GM12878 (cell line): ENCODE measurements around the gene DENND1A. TPM values are rescaled to one million over a fixed set of nuclear protein-coding genes. Genes with fewer than 3 reads are reported as not detected.

Source experiments
- ATAC-seq: fragments of 200-7000 bp; cut with Tn5 transposase; 3 replicates; pipeline ENCODE4 v1.9.1; 2020; ENCODE audit warnings: mild to moderate bottlenecking, moderate library complexity
- BruUV-seq: library from RNA; stranded (reverse); fragments of 400-500 nt; replicated peaks from 2 replicates; lab custom pipeline; 2021; lab: Mats Ljungman, UMichigan
- CTCF ChIA-PET: fragments of 300-600 bp; sonication (Branson Sonifier 250); formaldehyde crosslinking; extraction: SDS; loops from one replicate; lab custom pipeline; 2021; ENCODE audit warnings: inconsistent platforms; lab: Yijun Ruan, JAX
- POLR2A ChIA-PET: fragments of 350-600 bp; formaldehyde crosslinking; extraction: SDS; loops from one replicate; lab custom pipeline; 2021; ENCODE audit warnings: inconsistent platforms; lab: Charles Lee
- RAD21 ChIA-PET: fragments of 300-600 bp; sonication (Branson Sonifier 250); formaldehyde crosslinking; loops from one replicate; lab custom pipeline; 2023; ENCODE audit warnings: antibody characterized with exemption; ENCODE audit not compliant: unreplicated experiment; lab: Charles Lee
- SMC1A ChIA-PET: fragments of 300-600 bp; sonication (Branson Sonifier 250); formaldehyde crosslinking; loops from one replicate; lab custom pipeline; 2023; ENCODE audit not compliant: unreplicated experiment, uncharacterized antibody; lab: Charles Lee
- DNase-seq: peaks from one replicate; pipeline ENCODE4 v3.0.0-alpha.2; 2011; ENCODE audit warnings: low read depth, low spot score
- FAIRE-seq: peaks from 3 replicates; lab custom pipeline; 2011; peaks lifted over from hg19 to GRCh38; lab: Jason Lieb, UNC
- H2AFZ ChIP-seq: 2 replicates; pipeline ENCODE4 v1.6.0; 2011; ENCODE audit warnings: low read depth, low read length, control low read depth; ENCODE audit not compliant: control insufficient read depth
- H3K27ac ChIP-seq: 2 replicates; pipeline ENCODE4 v1.5.1; 2011; ENCODE audit warnings: control low read depth; ENCODE audit not compliant: control insufficient read depth, insufficient read depth
- H3K27me3 ChIP-seq, 2 experiments: replicated peaks in 1 of 2; 2 replicates each; pipeline versions ENCODE4 v1.6.0 to v1.6.1; 2011; ENCODE audit warnings: low read length in 1 of 2; ENCODE audit not compliant: control insufficient read depth in 2 of 2, insufficient read depth in 2 of 2
- H3K36me3 ChIP-seq, 2 experiments: 2 replicates each; pipeline ENCODE4 v1.5.1; 2011; ENCODE audit warnings: low read length in 1 of 2; ENCODE audit not compliant: control insufficient read depth in 2 of 2, insufficient read depth in 2 of 2
- H3K4me1 ChIP-seq: 2 replicates; pipeline ENCODE4 v1.6.1; 2011; ENCODE audit warnings: mild to moderate bottlenecking, low read length, moderate library complexity, mixed read lengths; ENCODE audit not compliant: control insufficient read depth, insufficient read depth
- H3K4me2 ChIP-seq: 2 replicates; pipeline ENCODE4 v1.6.0; 2011; ENCODE audit warnings: control low read depth; ENCODE audit not compliant: control insufficient read depth, insufficient read depth
- H3K4me3 ChIP-seq: fragments of 200-600 bp; sonication (generic); 2 replicates; pipeline ENCODE4 v1.5.1; 2016
- H3K79me2 ChIP-seq: 2 replicates; pipeline ENCODE4 v1.6.0; 2011; ENCODE audit warnings: low read length; ENCODE audit not compliant: control insufficient read depth, insufficient read depth
- H3K9ac ChIP-seq: 2 replicates; pipeline ENCODE4 v1.8.0; 2011; ENCODE audit warnings: low read length, control low read depth, mixed read lengths; ENCODE audit not compliant: control insufficient read depth, insufficient read depth
- H3K9me3 ChIP-seq: replicated peaks from 3 replicates; pipeline ENCODE4 v1.5.1; 2011; ENCODE audit warnings: mild to moderate bottlenecking, low read length; ENCODE audit not compliant: control insufficient read depth, insufficient read depth
- H4K20me1 ChIP-seq: 2 replicates; pipeline ENCODE4 v1.6.0; 2011; ENCODE audit not compliant: control insufficient read depth, insufficient read depth
- JUNB ChIP-seq: IDR thresholded peaks from 2 replicates; pipeline ENCODE4 v1.6.1; 2016; ENCODE audit warnings: antibody characterized with exemption, mild to moderate bottlenecking
- LARP7 ChIP-seq: fragments of 450-650 bp; IDR thresholded peaks from 2 replicates; pipeline ENCODE4 v1.6.1; 2017; ENCODE audit warnings: mild to moderate bottlenecking
- MEF2A ChIP-seq: IDR thresholded peaks from 2 replicates; pipeline ENCODE4 v1.6.1; 2011; ENCODE audit warnings: low read depth, mild to moderate bottlenecking, low read length, moderate library complexity; ENCODE audit not compliant: insufficient read depth
- NFIC ChIP-seq: IDR thresholded peaks from 2 replicates; pipeline ENCODE4 v1.6.1; 2012; ENCODE audit warnings: low read depth, mild to moderate bottlenecking, inconsistent platforms, low read length, moderate library complexity
- NR2C2 ChIP-seq: IDR thresholded peaks from 2 replicates; pipeline ENCODE4 v1.6.1; 2011; ENCODE audit warnings: borderline replicate concordance, low read depth; ENCODE audit not compliant: control insufficient read depth, insufficient read length
- PBX3 ChIP-seq: IDR thresholded peaks from 2 replicates; pipeline ENCODE4 v1.6.1; 2011; ENCODE audit warnings: mild to moderate bottlenecking, low read depth, low read length, moderate library complexity; ENCODE audit not compliant: insufficient replicate concordance
- PML ChIP-seq: IDR thresholded peaks from 2 replicates; pipeline ENCODE4 v1.6.1; 2012; ENCODE audit warnings: low read length, inconsistent platforms
- SPI1 ChIP-seq: IDR thresholded peaks from 2 replicates; pipeline ENCODE4 v1.6.1; 2011; ENCODE audit warnings: low read depth, mild to moderate bottlenecking, low read length, moderate library complexity, borderline replicate concordance; ENCODE audit not compliant: insufficient read depth
- TAF1 ChIP-seq: IDR thresholded peaks from 2 replicates; pipeline ENCODE4 v1.6.1; 2011; ENCODE audit warnings: mild to moderate bottlenecking, low read depth, low read length, borderline replicate concordance
- WGBS: methylation state at CpG from one replicate; pipeline ENCODE4 v1.1.6; 2016; ENCODE audit warnings: low lambda C conversion rate; ENCODE audit not compliant: insufficient replicate concordance, insufficient coverage; ENCODE audit errors: missing lambda C conversion rate; 5-methylcytosine and 5-hydroxymethylcytosine counted together
- in situ Hi-C: fragments of 300-500 bp; cut with MboI; formaldehyde crosslinking; loops from 9 replicates; pipeline ENCODE4 v1.14.3; 2018; ENCODE audit warnings: mixed read lengths
- intact Hi-C: fragments of 100-400 bp; cut with micrococcal nuclease; formaldehyde crosslinking; loops from one replicate; pipeline ENCODE4 v1.14.2; 2022; ENCODE audit not compliant: unreplicated experiment
- polyA plus RNA-seq, 11 experiments: library from polyadenylated mRNA; depleted of rRNA in 4 of 11; unstranded in 6 of 11; stranded (reverse) in 5 of 11; fragments of >200 nt; fragmentation: Nextera tagmentation in 4 of 11; fragmentation: Illumina TruSeq in 1 of 11; extraction: Ambion mirVana in 4 of 11; extraction: Trizol in 1 of 11; gene quantifications; 1 replicate in 1 of 11; 2 replicates in 10 of 11; pipeline versions ENCODE4 v1.2.1 to v1.2.3, GENCODE V29; 2011 to 2016; ENCODE audit warnings: inconsistent platforms in 2 of 11, missing spikeins in 2 of 11, low read depth in 1 of 11
- total RNA-seq, 4 experiments: library from RNA; depleted of rRNA in 3 of 4; stranded (reverse); fragments of >200 nt in 3 of 4; fragmentation: Illumina TruSeq in 1 of 4; extraction: Trizol in 1 of 4; gene quantifications; 2 replicates each; pipeline versions ENCODE4 v1.2.1 to v1.2.3, GENCODE V29; 2013 to 2021
- TF ChIP-seq, protein P1 (sequence below): IDR thresholded peaks from 2 replicates; pipeline ENCODE4 v1.6.1; 2012; ENCODE audit warnings: low read depth, low read length, improper control_type of control experiment
- TF ChIP-seq, protein P2 (sequence below): IDR thresholded peaks from 2 replicates; pipeline ENCODE4 v1.6.1; 2012; ENCODE audit warnings: improper control_type of control experiment, low read depth, low read length; ENCODE audit not compliant: insufficient replicate concordance

Gene DENND1A
- total and polyA plus RNA-seq, 10 of the 15 experiments (the other 5 are each of a cell fraction or from before 2014, with no cell fraction given): 14.1 to 48.6 (median 35.2) TPM

DNA sequence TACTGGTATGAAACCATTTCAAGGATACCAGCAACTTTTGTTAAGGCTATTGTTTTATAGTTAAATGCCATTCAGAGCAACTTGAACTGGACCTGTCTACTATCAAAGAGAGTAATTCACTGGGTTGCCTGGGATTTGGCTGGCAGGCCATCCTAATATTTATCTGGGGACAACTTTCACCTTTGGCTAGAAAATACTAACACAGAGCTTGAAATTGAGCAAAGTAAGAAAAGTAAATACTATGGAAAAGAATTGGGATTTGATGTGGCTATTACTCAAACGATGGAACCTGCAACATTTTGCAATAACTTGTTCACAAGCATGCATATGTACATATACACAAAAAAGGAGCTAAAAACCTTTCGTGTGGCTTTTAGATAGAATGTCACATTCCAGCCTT lies 191.3 kb downstream of the DENND1A start:
- ChIA-PET RAD21 (interaction anchor here (0.6 to 1.9 kb wide), 5 partner anchors 10 to 518 kb away, joined by 3 to 5 read pairs (median 3); no protein-coding TSS in a partner anchor), CTCF (interaction anchor here (0.8 to 1.9 kb wide), 5 partner anchors 9 to 100 kb away, joined by 4 to 5 read pairs (median 4); no protein-coding TSS in a partner anchor), POLR2A (interaction anchor here (0.6 to 1.1 kb wide), 4 partner anchors 9 to 1191 kb away, joined by 3 read pairs; no protein-coding TSS in a partner anchor), SMC1A (interaction anchor here (0.8 to 7.9 kb wide), 8 partner anchors 11 to 258 kb away, joined by 3 to 53 read pairs (median 4); no protein-coding TSS in a partner anchor)
- H2AFZ ChIP-seq: no peak overlapping the region
- peaks cover 4% of the 10 kb centered on the region; the same call in 1 of the 2 replicates for H3K4me1 ChIP-seq
- H3K4me2 ChIP-seq: no peak overlapping the region; the same call in 1 of the 2 replicates
- no peak for FAIRE-seq
- H3K9ac ChIP-seq: no peak overlapping the region
- H3K9me3 ChIP-seq: no peaks in the 10 kb centered on the region
- H3K27ac ChIP-seq: peak overlapping the region; percentile 25; the same call in 1 of the 2 replicates
- intact Hi-C loops (no loop called here), in situ Hi-C loops (no loop called here)
- no peak for DNase-seq
- peaks cover 0 to 4% of the 10 kb centered on the region in 2 experiments; a peak in 1 of 4 replicates for H3K36me3 ChIP-seq
- TF ChIP-seq SPI1 (no peak), NR2C2 (no peak), TAF1 (no peak), LARP7 (no peak), MEF2A (no peak), JUNB (no peak), PBX3 (no peak), PML (no peak), NFIC (no peak)
- TF ChIP-seq, protein P1, sequence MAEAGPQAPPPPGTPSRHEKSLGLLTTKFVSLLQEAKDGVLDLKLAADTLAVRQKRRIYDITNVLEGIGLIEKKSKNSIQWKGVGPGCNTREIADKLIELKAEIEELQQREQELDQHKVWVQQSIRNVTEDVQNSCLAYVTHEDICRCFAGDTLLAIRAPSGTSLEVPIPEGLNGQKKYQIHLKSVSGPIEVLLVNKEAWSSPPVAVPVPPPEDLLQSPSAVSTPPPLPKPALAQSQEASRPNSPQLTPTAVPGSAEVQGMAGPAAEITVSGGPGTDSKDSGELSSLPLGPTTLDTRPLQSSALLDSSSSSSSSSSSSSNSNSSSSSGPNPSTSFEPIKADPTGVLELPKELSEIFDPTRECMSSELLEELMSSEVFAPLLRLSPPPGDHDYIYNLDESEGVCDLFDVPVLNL: no peak
- TF ChIP-seq, protein P2, sequence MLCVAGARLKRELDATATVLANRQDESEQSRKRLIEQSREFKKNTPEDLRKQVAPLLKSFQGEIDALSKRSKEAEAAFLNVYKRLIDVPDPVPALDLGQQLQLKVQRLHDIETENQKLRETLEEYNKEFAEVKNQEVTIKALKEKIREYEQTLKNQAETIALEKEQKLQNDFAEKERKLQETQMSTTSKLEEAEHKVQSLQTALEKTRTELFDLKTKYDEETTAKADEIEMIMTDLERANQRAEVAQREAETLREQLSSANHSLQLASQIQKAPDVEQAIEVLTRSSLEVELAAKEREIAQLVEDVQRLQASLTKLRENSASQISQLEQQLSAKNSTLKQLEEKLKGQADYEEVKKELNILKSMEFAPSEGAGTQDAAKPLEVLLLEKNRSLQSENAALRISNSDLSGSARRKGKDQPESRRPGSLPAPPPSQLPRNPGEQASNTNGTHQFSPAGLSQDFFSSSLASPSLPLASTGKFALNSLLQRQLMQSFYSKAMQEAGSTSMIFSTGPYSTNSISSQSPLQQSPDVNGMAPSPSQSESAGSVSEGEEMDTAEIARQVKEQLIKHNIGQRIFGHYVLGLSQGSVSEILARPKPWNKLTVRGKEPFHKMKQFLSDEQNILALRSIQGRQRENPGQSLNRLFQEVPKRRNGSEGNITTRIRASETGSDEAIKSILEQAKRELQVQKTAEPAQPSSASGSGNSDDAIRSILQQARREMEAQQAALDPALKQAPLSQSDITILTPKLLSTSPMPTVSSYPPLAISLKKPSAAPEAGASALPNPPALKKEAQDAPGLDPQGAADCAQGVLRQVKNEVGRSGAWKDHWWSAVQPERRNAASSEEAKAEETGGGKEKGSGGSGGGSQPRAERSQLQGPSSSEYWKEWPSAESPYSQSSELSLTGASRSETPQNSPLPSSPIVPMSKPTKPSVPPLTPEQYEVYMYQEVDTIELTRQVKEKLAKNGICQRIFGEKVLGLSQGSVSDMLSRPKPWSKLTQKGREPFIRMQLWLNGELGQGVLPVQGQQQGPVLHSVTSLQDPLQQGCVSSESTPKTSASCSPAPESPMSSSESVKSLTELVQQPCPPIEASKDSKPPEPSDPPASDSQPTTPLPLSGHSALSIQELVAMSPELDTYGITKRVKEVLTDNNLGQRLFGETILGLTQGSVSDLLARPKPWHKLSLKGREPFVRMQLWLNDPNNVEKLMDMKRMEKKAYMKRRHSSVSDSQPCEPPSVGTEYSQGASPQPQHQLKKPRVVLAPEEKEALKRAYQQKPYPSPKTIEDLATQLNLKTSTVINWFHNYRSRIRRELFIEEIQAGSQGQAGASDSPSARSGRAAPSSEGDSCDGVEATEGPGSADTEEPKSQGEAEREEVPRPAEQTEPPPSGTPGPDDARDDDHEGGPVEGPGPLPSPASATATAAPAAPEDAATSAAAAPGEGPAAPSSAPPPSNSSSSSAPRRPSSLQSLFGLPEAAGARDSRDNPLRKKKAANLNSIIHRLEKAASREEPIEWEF: no peak
- WGBS: 78% methylated on average over 2 of the region's 2 CpGs
- no TSS peak for BruUV-seq
- H3K4me3 ChIP-seq: no peak overlapping the region
- no peaks in the 10 kb centered on the region for H4K20me1 ChIP-seq
- no peaks in the 10 kb centered on the region for H3K27me3 ChIP-seq
- no peaks in the 10 kb centered on the region for H3K79me2 ChIP-seq
- no peak for ATAC-seq
